Gastrocnemius medialis (tissue), 4 donors: ENCODE measurements around the gene ACYP1.

Source experiments
- POLR2A ChIP-seq, 2 donors: fragments of 450-650 bp; IDR thresholded peaks; one replicate each; pipeline ENCODE4 v1.6.1; 2017; ENCODE audit warnings: antibody characterized with exemption in 2 of 2, mild to moderate bottlenecking in 2 of 2, moderate library complexity in 2 of 2
- TF ChIP-seq, protein P1 (sequence below), 5 experiments: fragments of 450-650 bp in 3 of 5; fragments of 200-600 bp in 2 of 5; sonication (generic) in 2 of 5; IDR thresholded peaks in 4 of 5; conservative IDR thresholded peaks in 1 of 5; 1 replicate in 4 of 5; 2 replicates in 1 of 5; pipeline ENCODE4 v1.5.1; 2016 to 2019; ENCODE audit warnings: antibody characterized with exemption in 5 of 5, mild to moderate bottlenecking in 3 of 5, moderate library complexity in 3 of 5

DNA sequence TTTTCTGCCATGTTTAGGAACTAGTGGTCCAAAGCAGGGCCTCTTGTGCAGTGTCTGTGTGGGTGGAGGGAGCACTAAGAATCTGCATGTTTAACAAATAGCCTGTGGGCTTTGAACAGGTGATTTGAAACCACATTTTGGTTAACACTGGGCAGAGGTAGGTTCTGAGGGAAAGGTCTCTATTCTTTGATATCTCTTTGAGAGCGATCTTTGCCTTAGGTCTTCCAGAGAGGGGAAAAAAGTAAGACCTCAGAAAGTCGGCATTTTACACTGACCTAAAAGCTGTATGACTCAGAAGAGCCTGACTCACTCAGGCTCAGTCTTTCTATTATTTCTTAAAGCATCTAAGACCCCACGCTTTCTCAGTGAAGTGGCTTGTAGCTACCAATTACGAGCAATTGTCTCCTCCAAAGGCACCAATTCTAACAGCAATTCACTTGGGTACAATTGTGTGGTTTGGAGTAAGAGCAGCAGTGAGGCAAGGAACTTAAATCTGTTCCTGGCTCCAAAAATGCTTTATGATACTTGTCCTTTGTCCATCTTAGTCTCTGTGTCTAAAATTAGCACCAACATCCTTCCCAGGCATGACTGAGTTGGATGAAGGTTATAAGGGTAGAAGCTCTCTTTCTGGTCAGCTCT, 52.3 kb downstream of the ACYP1 start:
- TF ChIP-seq, protein P1, sequence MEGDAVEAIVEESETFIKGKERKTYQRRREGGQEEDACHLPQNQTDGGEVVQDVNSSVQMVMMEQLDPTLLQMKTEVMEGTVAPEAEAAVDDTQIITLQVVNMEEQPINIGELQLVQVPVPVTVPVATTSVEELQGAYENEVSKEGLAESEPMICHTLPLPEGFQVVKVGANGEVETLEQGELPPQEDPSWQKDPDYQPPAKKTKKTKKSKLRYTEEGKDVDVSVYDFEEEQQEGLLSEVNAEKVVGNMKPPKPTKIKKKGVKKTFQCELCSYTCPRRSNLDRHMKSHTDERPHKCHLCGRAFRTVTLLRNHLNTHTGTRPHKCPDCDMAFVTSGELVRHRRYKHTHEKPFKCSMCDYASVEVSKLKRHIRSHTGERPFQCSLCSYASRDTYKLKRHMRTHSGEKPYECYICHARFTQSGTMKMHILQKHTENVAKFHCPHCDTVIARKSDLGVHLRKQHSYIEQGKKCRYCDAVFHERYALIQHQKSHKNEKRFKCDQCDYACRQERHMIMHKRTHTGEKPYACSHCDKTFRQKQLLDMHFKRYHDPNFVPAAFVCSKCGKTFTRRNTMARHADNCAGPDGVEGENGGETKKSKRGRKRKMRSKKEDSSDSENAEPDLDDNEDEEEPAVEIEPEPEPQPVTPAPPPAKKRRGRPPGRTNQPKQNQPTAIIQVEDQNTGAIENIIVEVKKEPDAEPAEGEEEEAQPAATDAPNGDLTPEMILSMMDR (IDR thresholded peaks at IDR 0.05 in 4 of 5, conservative IDR thresholded peaks at IDR 0.05 in 1 of 5), result no peak
- TF ChIP-seq POLR2A (IDR thresholded peaks at IDR 0.05), result no peak
